H1 (cell line): ENCODE data around the gene HACD2. TPM values are rescaled to one million over a fixed set of nuclear protein-coding genes. Genes with fewer than 3 reads are reported as not detected.

ENCODE experiments used
- CTCF ChIA-PET: fragments of 300-600 bp; sonication (Branson Sonifier 250); formaldehyde crosslinking; loops from one replicate; lab custom pipeline; 2021; ENCODE audit not compliant: partially characterized antibody; lab: Charles Lee
- POLR2A ChIA-PET: fragments of 300-600 bp; sonication (Branson Sonifier 250); formaldehyde crosslinking; loops from one replicate; lab custom pipeline; 2021; ENCODE audit warnings: inconsistent platforms; ENCODE audit not compliant: partially characterized antibody; lab: Charles Lee
- DNase-seq, 2 experiments: peaks; one replicate each; pipeline versions ENCODE4 v3.0.0 to v3.0.0-alpha.2; 2010 to 2022; ENCODE audit warnings: low spot score in 2 of 2, low read depth in 1 of 2, mixed read lengths in 1 of 2
- FAIRE-seq: peaks from 2 replicates; lab custom pipeline; 2011; peaks lifted over from hg19 to GRCh38; lab: Jason Lieb, UNC
- H2AFZ ChIP-seq: 2 replicates; pipeline ENCODE4 v1.8.1; 2012; ENCODE audit warnings: low read length, inconsistent platforms
- H2AK5ac ChIP-seq: 2 replicates; pipeline ENCODE4 v1.6.1; 2013; ENCODE audit warnings: low read depth, low read length
- H2BK120ac ChIP-seq: replicated peaks from 2 replicates; pipeline ENCODE3; 2013; ENCODE audit warnings: low read depth, low read length, inconsistent platforms
- H2BK12ac ChIP-seq: 2 replicates; pipeline ENCODE4 v1.6.1; 2013; ENCODE audit warnings: low read depth, low read length
- H2BK15ac ChIP-seq: 2 replicates; pipeline ENCODE4 v1.6.1; 2013; ENCODE audit warnings: low read length
- H2BK20ac ChIP-seq: 2 replicates; pipeline ENCODE4 v1.6.1; 2013; ENCODE audit warnings: low read length
- H2BK5ac ChIP-seq: 2 replicates; pipeline ENCODE4 v1.6.1; 2013; ENCODE audit warnings: low read depth, low read length
- H3K14ac ChIP-seq: 2 replicates; pipeline ENCODE4 v1.6.1; 2013; ENCODE audit warnings: inconsistent platforms; ENCODE audit not compliant: insufficient read length
- H3K18ac ChIP-seq: 2 replicates; pipeline ENCODE4 v1.6.1; 2013; ENCODE audit warnings: low read length; ENCODE audit errors: extremely low read depth
- H3K23ac ChIP-seq: 2 replicates; pipeline ENCODE4 v1.6.1; 2013; ENCODE audit warnings: inconsistent platforms; ENCODE audit not compliant: insufficient read length
- H3K23me2 ChIP-seq: 2 replicates; pipeline ENCODE4 v1.6.1; 2013; ENCODE audit warnings: low read depth, low read length
- H3K27ac ChIP-seq: 2 replicates; pipeline ENCODE4 v1.6.1; 2011; ENCODE audit warnings: low read depth, low read length, inconsistent platforms
- H3K27me3 ChIP-seq, 4 experiments: replicated peaks in 1 of 4; 1 replicate in 1 of 4; 2 replicates in 3 of 4; pipeline versions ENCODE4 v1.6.1 to v1.8.1; 2011 to 2013; ENCODE audit warnings: low read length in 3 of 4, mild to moderate bottlenecking in 3 of 4, inconsistent platforms in 2 of 4, mixed read lengths in 2 of 4, moderate library complexity in 1 of 4; ENCODE audit not compliant: control insufficient read depth in 3 of 4, insufficient read depth in 3 of 4; ENCODE audit errors: extremely low read depth in 1 of 4
- H3K36me3 ChIP-seq, 4 experiments: 2 replicates each; pipeline versions ENCODE4 v1.6.1 to v1.8.1; 2011 to 2013; ENCODE audit warnings: mild to moderate bottlenecking in 4 of 4, low read length in 3 of 4, moderate library complexity in 2 of 4, control low read depth in 1 of 4, inconsistent platforms in 1 of 4; ENCODE audit not compliant: insufficient read depth in 4 of 4, control insufficient read depth in 2 of 4
- H3K4ac ChIP-seq: replicated peaks from 2 replicates; pipeline ENCODE3; 2013; ENCODE audit warnings: low read length, low read depth, mixed read lengths, inconsistent platforms; ENCODE audit not compliant: insufficient read length
- H3K4me1 ChIP-seq, 4 experiments: replicated peaks in 1 of 4; 1 replicate in 1 of 4; 2 replicates in 3 of 4; pipeline versions ENCODE4 v1.6.1 to v1.8.1; 2011 to 2013; ENCODE audit warnings: low read length in 3 of 4, inconsistent platforms in 2 of 4, mixed read lengths in 1 of 4; ENCODE audit not compliant: insufficient read depth in 4 of 4, control insufficient read depth in 3 of 4
- H3K4me2 ChIP-seq, 2 experiments: 2 replicates each; pipeline versions ENCODE4 v1.6.1 to v1.8.1; 2011 to 2013; ENCODE audit warnings: low read depth in 2 of 2, low read length in 2 of 2, control low read depth in 1 of 2, inconsistent platforms in 1 of 2, mild to moderate bottlenecking in 1 of 2; ENCODE audit not compliant: insufficient read depth in 1 of 2
- H3K4me3 ChIP-seq, 4 experiments: fragments of 200-600, 300-600 bp in 1 of 4; sonication (generic), shearing (Covaris generic), sonication (Bioruptor Twin) in 1 of 4; 2 replicates each; pipeline versions ENCODE4 v1.5.1 to v1.8.1; 2011 to 2016; ENCODE audit warnings: low read length in 4 of 4, low read depth in 3 of 4, control low read depth in 2 of 4, inconsistent platforms in 2 of 4, mild to moderate bottlenecking in 2 of 4, mixed read lengths in 1 of 4, moderate library complexity in 1 of 4; ENCODE audit not compliant: insufficient read depth in 2 of 4; ENCODE audit errors: extremely low read depth in 1 of 4
- H3K56ac ChIP-seq: replicated peaks from 2 replicates; pipeline ENCODE3; 2013; ENCODE audit warnings: low read depth, mild to moderate bottlenecking, mixed read lengths, low read length, inconsistent platforms; ENCODE audit not compliant: insufficient read length
- H3K79me1 ChIP-seq: 2 replicates; pipeline ENCODE4 v1.6.1; 2013; ENCODE audit warnings: low read depth, low read length, control low read depth
- H3K79me2 ChIP-seq, 2 experiments: 2 replicates each; pipeline versions ENCODE4 v1.6.1 to v1.8.1; 2012 to 2013; ENCODE audit warnings: low read length in 2 of 2, mild to moderate bottlenecking in 2 of 2, inconsistent platforms in 1 of 2; ENCODE audit not compliant: insufficient read depth in 2 of 2, control insufficient read depth in 1 of 2
- H3K9ac ChIP-seq, 4 experiments: replicated peaks in 1 of 4; 1 replicate in 1 of 4; 2 replicates in 3 of 4; pipeline versions ENCODE4 v1.6.1 to v1.8.1; 2011 to 2013; ENCODE audit warnings: low read depth in 3 of 4, low read length in 3 of 4, control low read depth in 2 of 4, mild to moderate bottlenecking in 2 of 4, moderate library complexity in 2 of 4, inconsistent platforms in 1 of 4; ENCODE audit errors: extremely low read depth in 1 of 4
- H3K9me3 ChIP-seq, 2 experiments: 2 replicates each; pipeline versions ENCODE4 v1.6.1 to v1.8.1; 2012 to 2013; ENCODE audit warnings: mild to moderate bottlenecking in 2 of 2, moderate library complexity in 2 of 2, control low read depth in 1 of 2, inconsistent platforms in 1 of 2, low read depth in 1 of 2, low read length in 1 of 2, mixed read lengths in 1 of 2; ENCODE audit not compliant: insufficient read depth in 2 of 2
- H4K20me1 ChIP-seq, 2 experiments: replicated peaks in 1 of 2; 2 replicates each; pipeline versions ENCODE3 to v1.8.1; 2011 to 2013; ENCODE audit warnings: inconsistent platforms in 2 of 2, low read length in 2 of 2, mild to moderate bottlenecking in 1 of 2; ENCODE audit not compliant: insufficient read depth in 2 of 2, control insufficient read depth in 1 of 2
- H4K5ac ChIP-seq: 2 replicates; pipeline ENCODE4 v1.6.1; 2013; ENCODE audit warnings: low read length, low read depth, mixed read lengths, inconsistent platforms; ENCODE audit not compliant: insufficient read length
- H4K8ac ChIP-seq: 2 replicates; pipeline ENCODE4 v1.8.0; 2013; ENCODE audit warnings: mild to moderate bottlenecking, moderate library complexity, low read length, inconsistent platforms; ENCODE audit not compliant: insufficient read depth; ENCODE audit errors: extremely low read depth
- H4K91ac ChIP-seq: replicated peaks from 2 replicates; pipeline ENCODE3; 2013; ENCODE audit warnings: low read length, mixed read lengths, inconsistent platforms; ENCODE audit not compliant: insufficient read length
- SIX5 ChIP-seq: IDR thresholded peaks from 2 replicates; pipeline ENCODE4 v1.6.1; 2011; ENCODE audit warnings: mild to moderate bottlenecking, low read depth, low read length
- TCF12 ChIP-seq: IDR thresholded peaks from 2 replicates; pipeline ENCODE4 v1.6.1; 2011; ENCODE audit warnings: low read depth, mild to moderate bottlenecking, low read length
- WGBS, 2 experiments: shearing (Covaris generic) in 1 of 2; methylation state at CpG; one replicate each; pipeline versions ENCODE4 v1.1.6 to v1.1.7; 2013 to 2015; ENCODE audit warnings: low lambda C conversion rate in 2 of 2, mixed read lengths in 2 of 2, inconsistent platforms in 1 of 2, low coverage in 1 of 2, missing lambda C conversion rate in 1 of 2; ENCODE audit not compliant: insufficient replicate concordance in 2 of 2, insufficient coverage in 1 of 2, insufficient read length in 1 of 2; ENCODE audit errors: extremely low coverage in 1 of 2, missing lambda C conversion rate in 1 of 2; 5-methylcytosine and 5-hydroxymethylcytosine counted together
- polyA plus RNA-seq, 7 experiments: library from polyadenylated mRNA; depleted of rRNA in 3 of 7; stranded (reverse) in 5 of 7; unstranded in 2 of 7; fragments of >200 nt in 5 of 7; fragments of 200-250 nt in 2 of 7; gene quantifications; 1 replicate in 5 of 7; 2 replicates in 1 of 7; 4 replicates in 1 of 7; pipeline versions ENCODE4 v1.2.1 to v1.2.3, GENCODE V29; 2011 to 2013; ENCODE audit warnings: missing spikeins in 2 of 7, mixed read lengths in 2 of 7
- total RNA-seq: library from RNA; stranded (reverse); fragmentation: NEBNext Ultra II Directional; extraction: Animal tissue kit (Norgen Biotek cat#: 25700); gene quantifications from 2 replicates; pipeline ENCODE4 v1.2.1, GENCODE V29; 2021
- TF ChIP-seq, protein P1 (sequence below), 3 experiments: IDR thresholded peaks; 1 replicate in 2 of 3; 2 replicates in 1 of 3; pipeline versions ENCODE4 v1.5.1 to v1.6.1; 2011; ENCODE audit warnings: low read length in 3 of 3, mild to moderate bottlenecking in 3 of 3, inconsistent platforms in 2 of 3, low read depth in 1 of 3, moderate library complexity in 1 of 3; ENCODE audit not compliant: insufficient read depth in 1 of 3; ENCODE audit errors: control extremely low read depth in 1 of 3

Gene HACD2
- total and polyA plus RNA-seq, 2 of the 8 experiments (the other 6 are each of a cell fraction or from before 2014, with no cell fraction given) = 24.9 to 31.2 TPM

DNA sequence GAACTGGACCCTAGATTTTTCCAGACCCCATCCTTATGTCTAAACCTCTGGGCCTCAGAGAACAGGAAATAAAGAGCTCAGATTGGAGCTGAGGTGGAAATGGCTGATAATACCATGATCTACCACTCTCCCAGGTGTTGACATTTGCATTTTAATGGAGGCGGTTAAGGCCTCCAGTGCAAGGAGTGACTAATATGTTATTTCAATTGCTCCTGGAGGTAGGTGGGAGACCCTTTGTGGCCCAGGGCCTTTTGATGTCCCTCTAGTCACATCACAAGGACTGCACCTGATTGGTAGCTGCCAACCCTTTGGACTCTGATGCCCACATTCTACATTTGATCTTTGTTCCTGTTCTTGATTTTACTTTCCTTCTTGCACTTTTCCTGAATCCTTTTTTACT is 127.0 kb downstream of the HACD2 start:
- no peak overlapping the region; the same call in 1 of the 2 replicates for H2AFZ ChIP-seq
- H2BK20ac ChIP-seq = peak overlapping the region; percentile 66
- no peaks in the 10 kb centered on the region for H4K20me1 ChIP-seq
- H3K18ac ChIP-seq = no peak overlapping the region
- no peak overlapping the region for H4K8ac ChIP-seq
- H3K9me3 ChIP-seq = no peaks in the 10 kb centered on the region
- no peak overlapping the region for H3K27ac ChIP-seq
- no peak overlapping the region for H3K4ac ChIP-seq
- H3K4me1 ChIP-seq = peaks cover 0 to 8% (median 4%) of the 10 kb centered on the region in 4 experiments; a peak in 5 of 7 replicates
- TF ChIP-seq SIX5 (no peak), TCF12 (0 out of 2 replicates have a peak, but pooled peaks have one; percentile 44)
- TF ChIP-seq, protein P1, sequence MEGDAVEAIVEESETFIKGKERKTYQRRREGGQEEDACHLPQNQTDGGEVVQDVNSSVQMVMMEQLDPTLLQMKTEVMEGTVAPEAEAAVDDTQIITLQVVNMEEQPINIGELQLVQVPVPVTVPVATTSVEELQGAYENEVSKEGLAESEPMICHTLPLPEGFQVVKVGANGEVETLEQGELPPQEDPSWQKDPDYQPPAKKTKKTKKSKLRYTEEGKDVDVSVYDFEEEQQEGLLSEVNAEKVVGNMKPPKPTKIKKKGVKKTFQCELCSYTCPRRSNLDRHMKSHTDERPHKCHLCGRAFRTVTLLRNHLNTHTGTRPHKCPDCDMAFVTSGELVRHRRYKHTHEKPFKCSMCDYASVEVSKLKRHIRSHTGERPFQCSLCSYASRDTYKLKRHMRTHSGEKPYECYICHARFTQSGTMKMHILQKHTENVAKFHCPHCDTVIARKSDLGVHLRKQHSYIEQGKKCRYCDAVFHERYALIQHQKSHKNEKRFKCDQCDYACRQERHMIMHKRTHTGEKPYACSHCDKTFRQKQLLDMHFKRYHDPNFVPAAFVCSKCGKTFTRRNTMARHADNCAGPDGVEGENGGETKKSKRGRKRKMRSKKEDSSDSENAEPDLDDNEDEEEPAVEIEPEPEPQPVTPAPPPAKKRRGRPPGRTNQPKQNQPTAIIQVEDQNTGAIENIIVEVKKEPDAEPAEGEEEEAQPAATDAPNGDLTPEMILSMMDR (IDR thresholded peaks at IDR 0.05; ENCODE audit: control extremely low read depth in 1 of 3, insufficient read depth in 1 of 3, low read depth in 1 of 3, low read length in 3 of 3) = no peak
- H4K91ac ChIP-seq = no peak overlapping the region
- no peak overlapping the region for H3K4me3 ChIP-seq
- H2BK120ac ChIP-seq = no peak overlapping the region
- no peaks in the 10 kb centered on the region for H3K79me1 ChIP-seq
- 12% methylated on average over 1 of the region's 1 CpG; no CpG with 5 or more reads in 1 of the 2 experiments for WGBS, 2 experiments
- no peaks in the 10 kb centered on the region for H3K79me2 ChIP-seq
- H2BK15ac ChIP-seq = no peak overlapping the region
- no peak overlapping the region for H4K5ac ChIP-seq
- no peaks in the 10 kb centered on the region for H3K27me3 ChIP-seq
- no peak overlapping the region for H2BK12ac ChIP-seq
- ChIA-PET POLR2A (interaction anchor here (0.8 to 1.5 kb wide), 3 partner anchors 9 to 131 kb away, joined by 3 read pairs; partner anchors contain the start of gene ADCY5), CTCF (interaction anchor here (1.0 to 4.3 kb wide), 12 partner anchors 9 to 173 kb away, joined by 3 to 35 read pairs (median 4); partner anchors contain the start of gene ADCY5)
- no peaks in the 10 kb centered on the region for H3K23me2 ChIP-seq
- H3K56ac ChIP-seq = no peak overlapping the region
- H2BK5ac ChIP-seq = peak overlapping the region; percentile 32; the same call in 1 of the 2 replicates
- FAIRE-seq = peak; percentile 32
- DNase-seq = no peak
- H3K23ac ChIP-seq = no peak overlapping the region
- H3K4me2 ChIP-seq = peak overlapping the region; percentile 6 to 7; a peak in 1 of 4 replicates
- no peak overlapping the region for H3K9ac ChIP-seq
- H2AK5ac ChIP-seq = no peak overlapping the region
- no peak overlapping the region for H3K14ac ChIP-seq
- no peaks in the 10 kb centered on the region for H3K36me3 ChIP-seq
